MM.1S (cell line): ENCODE data around the gene FREM1.

Source experiments
- DNase-seq: peaks from one replicate; pipeline ENCODE4 v3.0.0-alpha.2; 2015
- H2AFZ ChIP-seq: fragments of 300-600 bp; sonication (generic); 2 replicates; pipeline ENCODE4 v1.6.0; 2016; ENCODE audit warnings: antibody characterized with exemption, low read length
- H3F3A ChIP-seq: fragments of 300-600 bp; sonication (generic); 2 replicates; pipeline ENCODE4 v1.6.1; 2016; ENCODE audit warnings: mild to moderate bottlenecking, antibody characterized with exemption, low read length, moderate library complexity, mixed read lengths; ENCODE audit not compliant: insufficient read depth
- H3K27ac ChIP-seq: fragments of 300-600 bp; sonication (generic); 2 replicates; pipeline ENCODE4 v1.5.1; 2016; ENCODE audit warnings: mild to moderate bottlenecking, low read length
- H3K27me3 ChIP-seq: fragments of 300-600 bp; sonication (generic); replicated peaks from 2 replicates; pipeline ENCODE4 v1.6.0; 2016; ENCODE audit warnings: low read length; ENCODE audit not compliant: insufficient read depth
- H3K36me3 ChIP-seq: fragments of 300-600 bp; sonication (generic); replicated peaks from 2 replicates; pipeline ENCODE4 v1.6.1; 2016; ENCODE audit warnings: mild to moderate bottlenecking, low read length, mixed read lengths; ENCODE audit not compliant: insufficient read depth
- H3K4me1 ChIP-seq: fragments of 300-600 bp; sonication (generic); 2 replicates; pipeline ENCODE4 v1.6.1; 2016; ENCODE audit warnings: low read length, mixed read lengths
- H3K4me2 ChIP-seq: fragments of 300-600 bp; sonication (generic); 2 replicates; pipeline ENCODE4 v1.6.0; 2016; ENCODE audit warnings: low read depth, low read length
- H3K4me3 ChIP-seq: fragments of 300-600 bp; sonication (generic); 2 replicates; pipeline ENCODE4 v1.5.1; 2016; ENCODE audit warnings: low read length, mixed read lengths
- H3K79me2 ChIP-seq: fragments of 300-600 bp; sonication (generic); 2 replicates; pipeline ENCODE4 v1.6.1; 2016; ENCODE audit warnings: mixed run types, low read length, mixed read lengths
- H3K9ac ChIP-seq: fragments of 300-600 bp; sonication (generic); 2 replicates; pipeline ENCODE4 v1.6.1; 2016; ENCODE audit warnings: low read length, mixed read lengths
- H3K9me2 ChIP-seq: fragments of 300-600 bp; sonication (generic); replicated peaks from 2 replicates; pipeline ENCODE4 v1.6.1; 2016; ENCODE audit warnings: mild to moderate bottlenecking, low read length, mixed read lengths; ENCODE audit not compliant: insufficient read depth
- H3K9me3 ChIP-seq: fragments of 300-600 bp; sonication (generic); replicated peaks from 2 replicates; pipeline ENCODE4 v1.6.1; 2016; ENCODE audit warnings: mild to moderate bottlenecking, low read length, mixed read lengths; ENCODE audit not compliant: insufficient read depth
- H4K20me1 ChIP-seq: fragments of 300-600 bp; sonication (generic); 2 replicates; pipeline ENCODE4 v1.6.1; 2016; ENCODE audit warnings: mild to moderate bottlenecking, low read length, moderate library complexity, mixed read lengths; ENCODE audit not compliant: insufficient read depth
- CTCF ChIP-seq: fragments of 300-600 bp; sonication (generic); IDR thresholded peaks from 2 replicates; pipeline ENCODE4 v1.5.1; 2016; ENCODE audit warnings: antibody characterized with exemption, low read length, mixed read lengths
- EZH2 ChIP-seq: fragments of 300-600 bp; sonication (generic); optimal IDR thresholded peaks from 2 replicates; pipeline ENCODE3; 2017; ENCODE audit warnings: low read depth, mild to moderate bottlenecking, antibody characterized with exemption, low read length, mixed read lengths
- EZH2phosphoT487 ChIP-seq: fragments of 300-600 bp; sonication (generic); IDR thresholded peaks from 2 replicates; pipeline ENCODE4 v1.6.1; 2018; ENCODE audit warnings: antibody characterized with exemption, low read length

The FREM1 gene

GRCh38 chr9:14799030-14799429 is 111.2 kb downstream of the FREM1 start:
- Histone ChIP-seq H4K20me1 (no peaks in the 10 kb centered on the region), H3K9me3 (no peaks in the 10 kb centered on the region), H3K36me3 (no peaks in the 10 kb centered on the region), H3F3A (no peaks in the 10 kb centered on the region), H3K27ac (no peak overlapping the region), H3K27me3 (no peaks in the 10 kb centered on the region), H3K9ac (no peak overlapping the region), H3K4me2 (no peak overlapping the region), H3K4me3 (no peak overlapping the region), H3K9me2 (no peaks in the 10 kb centered on the region), H3K79me2 (no peaks in the 10 kb centered on the region), H2AFZ (no peak overlapping the region), H3K4me1 (no peaks in the 10 kb centered on the region)
- no peak for TF ChIP-seq EZH2
- DNase-seq, result no peak

DNA sequence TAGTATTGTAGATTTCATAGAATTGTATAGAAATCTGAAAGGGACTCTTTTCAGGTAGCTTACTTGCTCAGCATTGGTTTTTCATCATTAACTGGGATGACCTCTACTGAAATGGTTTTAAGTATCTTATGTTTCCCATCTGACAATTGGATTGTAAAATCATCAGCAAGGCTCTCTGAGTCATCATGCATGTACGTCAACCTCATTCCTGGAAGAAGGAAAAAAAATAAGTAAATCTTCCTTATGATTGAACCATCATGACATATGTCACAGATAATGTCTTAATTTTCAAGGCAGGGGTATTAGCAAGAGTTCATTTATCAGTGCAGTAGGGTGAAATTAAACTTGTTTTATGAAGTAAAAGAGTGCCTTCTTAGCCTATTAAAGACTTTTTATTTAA is 112.8 kb downstream of the FREM1 start:
- TF ChIP-seq EZH2, result no peak
- no peak for TF ChIP-seq EZH2phosphoT487
- TF ChIP-seq CTCF, result no peak
- no peaks in the 10 kb centered on the region for H3K36me3 ChIP-seq
- no peak overlapping the region for H2AFZ ChIP-seq
- H3K4me1 ChIP-seq, result no peaks in the 10 kb centered on the region
- DNase-seq, result no peak
- H3K79me2 ChIP-seq, result no peaks in the 10 kb centered on the region
- H3K4me2 ChIP-seq, result no peak overlapping the region
- no peaks in the 10 kb centered on the region for H3F3A ChIP-seq
- H3K9me3 ChIP-seq, result no peaks in the 10 kb centered on the region
- H3K27me3 ChIP-seq, result no peaks in the 10 kb centered on the region
- no peaks in the 10 kb centered on the region for H4K20me1 ChIP-seq
- H3K9me2 ChIP-seq, result no peaks in the 10 kb centered on the region
- no peak overlapping the region for H3K4me3 ChIP-seq
- no peak overlapping the region for H3K27ac ChIP-seq
- no peak overlapping the region for H3K9ac ChIP-seq

- no peaks in the 10 kb centered on the region for H3K9me2 ChIP-seq
- no peak overlapping the region for H3K4me2 ChIP-seq
- H3K36me3 ChIP-seq, result no peaks in the 10 kb centered on the region
- no peak overlapping the region for H3K27ac ChIP-seq
- H2AFZ ChIP-seq, result no peak overlapping the region
- no peaks in the 10 kb centered on the region for H3K27me3 ChIP-seq
- H4K20me1 ChIP-seq, result no peaks in the 10 kb centered on the region
- H3K4me1 ChIP-seq, result no peaks in the 10 kb centered on the region
- TF ChIP-seq EZH2, result no peak
- TF ChIP-seq CTCF, result no peak
- TF ChIP-seq EZH2phosphoT487, result no peak
- H3K9ac ChIP-seq, result no peak overlapping the region
- no peaks in the 10 kb centered on the region for H3K79me2 ChIP-seq
- DNase-seq, result no peak
- no peaks in the 10 kb centered on the region for H3F3A ChIP-seq
- H3K9me3 ChIP-seq, result no peaks in the 10 kb centered on the region
- no peak overlapping the region for H3K4me3 ChIP-seq
Observed at GRCh38 chr9:14793389-14793788, 116.8 kb downstream of the FREM1 start.

- no peak overlapping the region for H2AFZ ChIP-seq
- no peak overlapping the region for H3K4me3 ChIP-seq
- no peak overlapping the region for H3K9ac ChIP-seq
- no peaks in the 10 kb centered on the region for H3K27me3 ChIP-seq
- H3K27ac ChIP-seq, result no peak overlapping the region
- no peaks in the 10 kb centered on the region for H4K20me1 ChIP-seq
- TF ChIP-seq EZH2phosphoT487 (no peak), EZH2 (no peak), CTCF (no peak)
- H3K4me1 ChIP-seq, result no peaks in the 10 kb centered on the region
- no peaks in the 10 kb centered on the region for H3K9me2 ChIP-seq
- no peaks in the 10 kb centered on the region for H3F3A ChIP-seq
- H3K36me3 ChIP-seq, result no peaks in the 10 kb centered on the region
- DNase-seq, result no peak
- H3K4me2 ChIP-seq, result no peak overlapping the region
- H3K9me3 ChIP-seq, result no peaks in the 10 kb centered on the region
- no peaks in the 10 kb centered on the region for H3K79me2 ChIP-seq
Observed at GRCh38 chr9:14790628-14791027, 119.6 kb downstream of the FREM1 start.
